Measurements from ENCODE around the gene MTX1. TPM values are rescaled to one million over a fixed set of nuclear protein-coding genes. Genes with fewer than 3 reads are reported as not detected.
"Not testable (repeated sequence)": the region's sequence is repeated elsewhere in the genome, so short reads cannot be mapped to it uniquely, and the experiment has no call there.

The MTX1 gene
- total RNA-seq, 2 experiments from 2014 or later = 43.9 to 70.2 TPM

DNA sequence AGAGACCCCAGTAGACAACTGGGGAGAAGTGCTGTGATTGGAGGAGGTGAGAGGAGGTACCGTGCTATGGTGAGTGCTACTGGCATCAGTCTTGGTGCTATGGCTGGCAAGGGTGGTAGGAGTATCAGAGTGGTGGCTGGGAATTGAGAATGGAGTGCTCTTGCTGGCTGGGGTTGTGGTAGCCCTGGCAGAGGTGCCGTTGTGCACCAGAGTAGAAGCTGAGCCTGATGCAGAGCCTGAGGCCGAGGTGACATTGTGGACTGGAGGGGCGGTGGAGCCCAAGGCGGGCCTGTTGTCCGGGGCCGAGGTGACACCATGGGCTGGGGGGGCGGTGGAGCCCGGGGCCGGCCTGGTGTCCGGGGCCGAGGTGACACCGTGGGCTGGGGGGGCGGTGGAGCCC lies 20.2 kb upstream of the MTX1 start:
- Histone ChIP-seq H3K36me3 (ENCODE audit: insufficient read depth, low read length) (no peaks in the 10 kb centered on the region), H3K27ac (ENCODE audit: low read depth, low read length, poor library complexity, severe bottlenecking) (no peak overlapping the region), H2AFZ (ENCODE audit: low read length) (no peak overlapping the region), H3K79me2 (ENCODE audit: insufficient read depth, low read depth, low read length) (no peaks in the 10 kb centered on the region), H3K4me2 (ENCODE audit: low read length) (no peak overlapping the region), H3K4me1 (ENCODE audit: insufficient read depth, low read length, poor library complexity, severe bottlenecking) (peaks cover 24% of the 10 kb centered on the region), H4K20me1 (ENCODE audit: insufficient read depth, low read length) (no peaks in the 10 kb centered on the region), H3K9me3 (ENCODE audit: low read length) (no peaks in the 10 kb centered on the region), H3K9me2 (ENCODE audit: insufficient read depth, low read length) (no peaks in the 10 kb centered on the region), H3K4me3 (ENCODE audit: low read depth, low read length, poor library complexity, severe bottlenecking) (no peak overlapping the region)
- DNase-seq (ENCODE audit: low spot score) = no peak
- intact Hi-C loops (cut with micrococcal nuclease; ENCODE audit: unreplicated experiment) = no loop called here
- ChIA-PET CTCF (ENCODE audit: unreplicated experiment) (no interaction called here), POLR2A (no interaction called here)
- TF ChIP-seq, protein P1, sequence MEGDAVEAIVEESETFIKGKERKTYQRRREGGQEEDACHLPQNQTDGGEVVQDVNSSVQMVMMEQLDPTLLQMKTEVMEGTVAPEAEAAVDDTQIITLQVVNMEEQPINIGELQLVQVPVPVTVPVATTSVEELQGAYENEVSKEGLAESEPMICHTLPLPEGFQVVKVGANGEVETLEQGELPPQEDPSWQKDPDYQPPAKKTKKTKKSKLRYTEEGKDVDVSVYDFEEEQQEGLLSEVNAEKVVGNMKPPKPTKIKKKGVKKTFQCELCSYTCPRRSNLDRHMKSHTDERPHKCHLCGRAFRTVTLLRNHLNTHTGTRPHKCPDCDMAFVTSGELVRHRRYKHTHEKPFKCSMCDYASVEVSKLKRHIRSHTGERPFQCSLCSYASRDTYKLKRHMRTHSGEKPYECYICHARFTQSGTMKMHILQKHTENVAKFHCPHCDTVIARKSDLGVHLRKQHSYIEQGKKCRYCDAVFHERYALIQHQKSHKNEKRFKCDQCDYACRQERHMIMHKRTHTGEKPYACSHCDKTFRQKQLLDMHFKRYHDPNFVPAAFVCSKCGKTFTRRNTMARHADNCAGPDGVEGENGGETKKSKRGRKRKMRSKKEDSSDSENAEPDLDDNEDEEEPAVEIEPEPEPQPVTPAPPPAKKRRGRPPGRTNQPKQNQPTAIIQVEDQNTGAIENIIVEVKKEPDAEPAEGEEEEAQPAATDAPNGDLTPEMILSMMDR (conservative IDR thresholded peaks at IDR 0.05; ENCODE audit: low read length) = no peak
- TF ChIP-seq EZH2phosphoT487 (IDR thresholded peaks at IDR 0.05; ENCODE audit: borderline replicate concordance, low read depth, low read length) = no peak
- no TSS peak for BruUV-seq (replicated peaks)

DNA sequence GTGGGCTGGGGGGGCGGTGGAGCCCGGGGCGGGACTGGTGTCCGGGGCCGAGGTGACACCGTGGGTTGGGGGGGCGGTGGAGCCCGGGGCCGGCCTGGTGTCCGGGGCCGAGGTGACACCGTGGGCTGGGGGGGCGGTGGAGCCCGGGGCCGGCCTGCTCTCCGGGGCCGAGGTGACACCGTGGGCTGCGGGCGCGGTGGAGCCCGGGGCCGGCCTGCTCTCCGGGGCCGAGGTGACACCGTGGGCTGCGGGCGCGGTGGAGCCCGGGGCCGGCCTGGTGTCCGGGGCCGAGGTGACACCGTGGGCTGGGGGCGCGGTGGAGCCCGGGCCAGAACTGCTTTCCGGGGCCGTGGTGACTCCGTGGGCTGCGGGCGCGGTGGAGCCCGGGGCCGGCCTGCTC lies 18.6 kb upstream of the MTX1 start:
- DNase-seq (ENCODE audit: low spot score); H4K20me1 ChIP-seq (ENCODE audit: insufficient read depth, low read length); CTCF ChIA-PET (ENCODE audit: unreplicated experiment); H3K36me3 ChIP-seq (ENCODE audit: insufficient read depth, low read length); POLR2A ChIA-PET; intact Hi-C loops (cut with micrococcal nuclease; ENCODE audit: unreplicated experiment); BruUV-seq (replicated peaks); H3K4me3 ChIP-seq (ENCODE audit: low read depth, low read length, poor library complexity, severe bottlenecking); H3K79me2 ChIP-seq (ENCODE audit: insufficient read depth, low read depth, low read length); H3K9me3 ChIP-seq (ENCODE audit: low read length); H2AFZ ChIP-seq (ENCODE audit: low read length); H3K4me2 ChIP-seq (ENCODE audit: low read length); H3K9me2 ChIP-seq (ENCODE audit: insufficient read depth, low read length); H3K27ac ChIP-seq (ENCODE audit: low read depth, low read length, poor library complexity, severe bottlenecking): not testable (repeated sequence)
- H3K4me1 ChIP-seq (ENCODE audit: insufficient read depth, low read length, poor library complexity, severe bottlenecking) = peaks cover 27% of the 10 kb centered on the region

DNA sequence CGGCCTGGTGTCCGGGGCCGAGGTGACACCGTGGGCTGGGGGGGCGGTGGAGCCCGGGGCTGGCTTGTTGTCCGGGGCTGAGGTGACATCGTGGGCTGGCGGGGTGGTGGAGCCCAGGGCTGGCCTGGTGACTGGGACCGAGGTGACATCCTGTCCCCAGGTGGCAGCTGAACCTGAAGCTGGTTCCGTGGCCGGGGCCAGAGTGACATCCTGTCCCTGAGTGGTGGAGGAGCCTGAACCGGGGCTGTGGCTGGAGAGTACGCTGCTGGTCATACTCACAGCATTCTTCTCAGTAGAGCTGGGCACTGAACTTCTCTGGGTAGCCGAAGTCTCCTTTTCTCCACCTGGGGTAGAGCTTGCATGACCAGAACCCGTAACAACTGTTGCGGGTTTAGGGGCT lies 16.6 kb upstream of the MTX1 start:
- H3K4me1 ChIP-seq (ENCODE audit: insufficient read depth, low read length, poor library complexity, severe bottlenecking) = peaks cover 15% of the 10 kb centered on the region
- H2AFZ ChIP-seq (ENCODE audit: low read length) = no peak overlapping the region
- no peaks in the 10 kb centered on the region for H3K9me2 ChIP-seq (ENCODE audit: insufficient read depth, low read length)
- H3K79me2 ChIP-seq (ENCODE audit: insufficient read depth, low read depth, low read length) = no peaks in the 10 kb centered on the region
- ChIA-PET POLR2A (no interaction called here), CTCF (ENCODE audit: unreplicated experiment) (no interaction called here)
- no peak overlapping the region for H3K27ac ChIP-seq (ENCODE audit: low read depth, low read length, poor library complexity, severe bottlenecking)
- H4K20me1 ChIP-seq (ENCODE audit: insufficient read depth, low read length) = no peaks in the 10 kb centered on the region
- intact Hi-C loops (cut with micrococcal nuclease; ENCODE audit: unreplicated experiment) = no loop called here
- TF ChIP-seq, protein P1 (conservative IDR thresholded peaks at IDR 0.05; ENCODE audit: low read length) = no peak
- TF ChIP-seq EZH2phosphoT487 (IDR thresholded peaks at IDR 0.05; ENCODE audit: borderline replicate concordance, low read depth, low read length) = no peak
- no peak overlapping the region for H3K4me2 ChIP-seq (ENCODE audit: low read length)
- no peak overlapping the region for H3K4me3 ChIP-seq (ENCODE audit: low read depth, low read length, poor library complexity, severe bottlenecking)
- no peaks in the 10 kb centered on the region for H3K9me3 ChIP-seq (ENCODE audit: low read length)
- BruUV-seq (replicated peaks) = no TSS peak
- no peaks in the 10 kb centered on the region for H3K36me3 ChIP-seq (ENCODE audit: insufficient read depth, low read length)
- no peak for DNase-seq (ENCODE audit: low spot score)

Measured in OCI-LY7 (cell line).